Neuron (in vitro differentiated cells): ENCODE measurements around the gene REEP3.
"Not testable (repeated sequence)": the region's sequence is repeated elsewhere in the genome, so short reads cannot be mapped to it uniquely, and the experiment has no call there.

Source experiments
- H2AFZ ChIP-seq: one replicate; pipeline ENCODE4 v1.6.1; 2013; ENCODE audit warnings: low read depth, mild to moderate bottlenecking, inconsistent platforms, low read length, moderate library complexity
- H3K27me3 ChIP-seq: one replicate; pipeline ENCODE4 v1.6.1; 2013; ENCODE audit warnings: low read length; ENCODE audit not compliant: insufficient read depth
- H3K36me3 ChIP-seq: one replicate; pipeline ENCODE4 v1.6.1; 2013; ENCODE audit warnings: low read length; ENCODE audit not compliant: insufficient read depth
- H3K4me1 ChIP-seq: one replicate; pipeline ENCODE4 v1.6.1; 2013; ENCODE audit warnings: low read length; ENCODE audit not compliant: insufficient read depth
- H3K4me3 ChIP-seq: 2 replicates; pipeline ENCODE4 v1.5.1; 2013; ENCODE audit warnings: mild to moderate bottlenecking, low read length, moderate library complexity
- H3K9me3 ChIP-seq: one replicate; pipeline ENCODE4 v1.6.1; 2013; ENCODE audit warnings: low read length

REEP3 gene

GRCh38 chr10:63564731-63565130 lies 43.5 kb downstream of the REEP3 start:
- not testable (repeated sequence) for H3K36me3 ChIP-seq, H3K4me1 ChIP-seq, H2AFZ ChIP-seq, H3K9me3 ChIP-seq, H3K27me3 ChIP-seq, H3K4me3 ChIP-seq

GRCh38 chr10:63573068-63573697 lies 52.0 kb downstream of the REEP3 start:
- H3K4me1 ChIP-seq = no peaks in the 10 kb centered on the region
- H3K36me3 ChIP-seq = peaks cover 5% of the 10 kb centered on the region
- H3K4me3 ChIP-seq = no peak overlapping the region

GRCh38 chr10:63574011-63574410 lies 52.8 kb downstream of the REEP3 start:
- no peaks in the 10 kb centered on the region for H3K27me3 ChIP-seq
- peaks cover 2% of the 10 kb centered on the region for H3K9me3 ChIP-seq
- H2AFZ ChIP-seq = no peak overlapping the region
- H3K4me3 ChIP-seq = no peak overlapping the region
- peaks cover 5% of the 10 kb centered on the region for H3K36me3 ChIP-seq
- no peaks in the 10 kb centered on the region for H3K4me1 ChIP-seq

More at GRCh38 chr10:63573068-63573697, 52.0 kb downstream of the REEP3 start:
- no peaks in the 10 kb centered on the region for H3K27me3 ChIP-seq
- peaks cover 2% of the 10 kb centered on the region for H3K9me3 ChIP-seq
- no peak overlapping the region for H2AFZ ChIP-seq

- no peak overlapping the region for H2AFZ ChIP-seq
- no peaks in the 10 kb centered on the region for H3K27me3 ChIP-seq
- no peak overlapping the region for H3K4me3 ChIP-seq
- no peaks in the 10 kb centered on the region for H3K4me1 ChIP-seq
- H3K9me3 ChIP-seq = peaks cover 2% of the 10 kb centered on the region
- H3K36me3 ChIP-seq = peaks cover 5% of the 10 kb centered on the region
Observed at GRCh38 chr10:63576501-63576900, 55.3 kb downstream of the REEP3 start.

- Histone ChIP-seq H2AFZ (no peak overlapping the region), H3K4me1 (no peaks in the 10 kb centered on the region), H3K27me3 (no peaks in the 10 kb centered on the region), H3K4me3 (no peak overlapping the region), H3K9me3 (peaks cover 2% of the 10 kb centered on the region), H3K36me3 (peaks cover 5% of the 10 kb centered on the region)
Observed at GRCh38 chr10:63578501-63578900, 57.3 kb downstream of the REEP3 start.

- Histone ChIP-seq H3K36me3 (peaks cover 5% of the 10 kb centered on the region), H3K4me1 (no peaks in the 10 kb centered on the region), H3K27me3 (no peaks in the 10 kb centered on the region), H3K9me3 (peaks cover 2% of the 10 kb centered on the region), H2AFZ (no peak overlapping the region), H3K4me3 (no peak overlapping the region)
Observed at GRCh38 chr10:63579371-63580014, 58.3 kb downstream of the REEP3 start.

GRCh38 chr10:63582690-63583089 lies 61.5 kb downstream of the REEP3 start:
- H3K9me3 ChIP-seq = no peaks in the 10 kb centered on the region
- H3K4me3 ChIP-seq = no peak overlapping the region
- no peaks in the 10 kb centered on the region for H3K36me3 ChIP-seq
- H3K27me3 ChIP-seq = no peaks in the 10 kb centered on the region
- H3K4me1 ChIP-seq = no peaks in the 10 kb centered on the region
- no peak overlapping the region for H2AFZ ChIP-seq

GRCh38 chr10:63583397-63583796 lies 62.2 kb downstream of the REEP3 start:
- H3K36me3 ChIP-seq = no peaks in the 10 kb centered on the region
- no peaks in the 10 kb centered on the region for H3K9me3 ChIP-seq
- no peak overlapping the region for H2AFZ ChIP-seq

GRCh38 chr10:63583909-63584724 lies 62.9 kb downstream of the REEP3 start:
- Histone ChIP-seq H2AFZ (no peak overlapping the region), H3K9me3 (no peaks in the 10 kb centered on the region), H3K36me3 (no peaks in the 10 kb centered on the region), H3K27me3 (no peaks in the 10 kb centered on the region), H3K4me3 (no peak overlapping the region), H3K4me1 (no peaks in the 10 kb centered on the region)

More at GRCh38 chr10:63583397-63583796, 62.2 kb downstream of the REEP3 start:
- Histone ChIP-seq H3K4me1 (no peaks in the 10 kb centered on the region), H3K27me3 (no peaks in the 10 kb centered on the region), H3K4me3 (no peak overlapping the region)

- Histone ChIP-seq H3K4me1 (no peaks in the 10 kb centered on the region), H3K4me3 (no peak overlapping the region), H3K36me3 (no peaks in the 10 kb centered on the region), H2AFZ (no peak overlapping the region), H3K27me3 (no peaks in the 10 kb centered on the region), H3K9me3 (no peaks in the 10 kb centered on the region)
Observed at GRCh38 chr10:63584725-63585035, 63.5 kb downstream of the REEP3 start.

- Histone ChIP-seq H3K27me3 (no peaks in the 10 kb centered on the region), H2AFZ (no peak overlapping the region), H3K36me3 (no peaks in the 10 kb centered on the region), H3K4me1 (no peaks in the 10 kb centered on the region), H3K9me3 (no peaks in the 10 kb centered on the region), H3K4me3 (no peak overlapping the region)
Observed at GRCh38 chr10:63585041-63585440, 63.8 kb downstream of the REEP3 start.

- Histone ChIP-seq H3K4me3 (no peak overlapping the region), H2AFZ (no peak overlapping the region), H3K4me1 (no peaks in the 10 kb centered on the region), H3K36me3 (no peaks in the 10 kb centered on the region), H3K9me3 (no peaks in the 10 kb centered on the region), H3K27me3 (no peaks in the 10 kb centered on the region)
Observed at GRCh38 chr10:63586043-63586442, 64.8 kb downstream of the REEP3 start.

- Histone ChIP-seq H3K4me3 (no peak overlapping the region), H3K36me3 (no peaks in the 10 kb centered on the region), H3K27me3 (no peaks in the 10 kb centered on the region), H3K9me3 (no peaks in the 10 kb centered on the region), H3K4me1 (no peaks in the 10 kb centered on the region), H2AFZ (no peak overlapping the region)
Observed at GRCh38 chr10:63587191-63587590, 66.0 kb downstream of the REEP3 start.
